BJ (cell line): Measurements from ENCODE around the gene ECM1. TPM values are rescaled to one million over a fixed set of nuclear protein-coding genes. Genes with fewer than 3 reads are reported as not detected.

Source experiments
- CTCF ChIA-PET: fragments of 350-600 bp; formaldehyde crosslinking; extraction: SDS; loops from one replicate; lab custom pipeline; 2021; ENCODE audit warnings: antibody characterized with exemption, inconsistent platforms; lab: Yijun Ruan, JAX
- POLR2A ChIA-PET: fragments of 300-600 bp; sonication (Branson Sonifier 250); formaldehyde crosslinking; extraction: SDS; loops from one replicate; lab custom pipeline; 2021; ENCODE audit warnings: antibody characterized with exemption; lab: Charles Lee
- DNase-seq: peaks from one replicate; pipeline ENCODE4 v3.0.0-alpha.2; 2011; ENCODE audit warnings: low read depth
- H3K27me3 ChIP-seq: 2 replicates; pipeline ENCODE4 v1.6.0; 2011; ENCODE audit warnings: low read length; ENCODE audit not compliant: control insufficient read depth, insufficient read depth
- H3K36me3 ChIP-seq: 2 replicates; pipeline ENCODE4 v1.5.1; 2011; ENCODE audit warnings: low read length; ENCODE audit not compliant: control insufficient read depth, insufficient read depth
- H3K4me3 ChIP-seq: 2 replicates; pipeline ENCODE4 v1.5.1; 2011; ENCODE audit warnings: low read depth, mild to moderate bottlenecking, control low read depth, low read length
- polyA plus RNA-seq: library from polyadenylated mRNA; depleted of rRNA; stranded (reverse); fragments of >200 nt; gene quantifications from 2 replicates; pipeline ENCODE4 v1.2.3, GENCODE V29; 2011
- TF ChIP-seq, protein P1 (sequence below): IDR thresholded peaks from 2 replicates; pipeline ENCODE4 v1.5.1; 2011; ENCODE audit warnings: low read depth, mild to moderate bottlenecking, control low read depth, inconsistent platforms, low read length, moderate library complexity; ENCODE audit not compliant: insufficient read depth

The ECM1 gene
- polyA plus RNA-seq, 1 experiment: 204 TPM

DNA sequence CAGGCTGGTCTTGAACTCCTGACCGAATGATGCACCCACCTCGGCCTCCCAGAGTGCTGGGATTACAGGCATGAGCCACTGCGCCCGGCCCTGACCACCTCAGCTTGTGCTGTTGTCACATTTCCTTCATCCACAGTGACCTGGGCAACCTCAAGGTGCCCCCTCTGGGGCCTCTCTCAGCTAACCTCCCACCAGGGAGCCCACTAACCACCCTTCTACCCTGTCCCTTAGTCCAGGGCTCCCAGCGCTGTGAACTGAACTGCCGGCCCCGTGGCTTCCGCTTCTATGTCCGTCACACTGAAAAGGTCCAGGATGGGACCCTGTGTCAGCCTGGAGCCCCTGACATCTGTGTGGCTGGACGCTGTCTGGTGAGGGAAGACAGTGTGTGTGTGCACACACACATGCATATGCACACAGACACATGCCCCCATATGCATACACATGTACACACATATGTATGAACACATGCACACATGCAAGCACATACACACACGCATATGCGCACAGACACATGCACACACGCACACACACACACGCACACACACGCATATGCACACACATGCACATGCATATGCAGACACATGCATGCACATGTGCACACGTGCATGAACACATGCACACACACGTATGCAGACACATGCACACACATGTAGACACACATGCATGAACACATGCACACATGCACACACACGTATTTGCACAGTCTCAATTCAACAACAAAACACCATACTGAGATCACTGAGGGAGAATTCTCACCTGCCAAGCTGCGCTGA lies 47.5 kb downstream of the ECM1 start:
- H3K4me3 ChIP-seq: no peak overlapping the region
- ChIA-PET CTCF (no interaction called here), POLR2A (no interaction called here)
- no peak for DNase-seq
- no peaks in the 10 kb centered on the region for H3K27me3 ChIP-seq
- TF ChIP-seq, protein P1, sequence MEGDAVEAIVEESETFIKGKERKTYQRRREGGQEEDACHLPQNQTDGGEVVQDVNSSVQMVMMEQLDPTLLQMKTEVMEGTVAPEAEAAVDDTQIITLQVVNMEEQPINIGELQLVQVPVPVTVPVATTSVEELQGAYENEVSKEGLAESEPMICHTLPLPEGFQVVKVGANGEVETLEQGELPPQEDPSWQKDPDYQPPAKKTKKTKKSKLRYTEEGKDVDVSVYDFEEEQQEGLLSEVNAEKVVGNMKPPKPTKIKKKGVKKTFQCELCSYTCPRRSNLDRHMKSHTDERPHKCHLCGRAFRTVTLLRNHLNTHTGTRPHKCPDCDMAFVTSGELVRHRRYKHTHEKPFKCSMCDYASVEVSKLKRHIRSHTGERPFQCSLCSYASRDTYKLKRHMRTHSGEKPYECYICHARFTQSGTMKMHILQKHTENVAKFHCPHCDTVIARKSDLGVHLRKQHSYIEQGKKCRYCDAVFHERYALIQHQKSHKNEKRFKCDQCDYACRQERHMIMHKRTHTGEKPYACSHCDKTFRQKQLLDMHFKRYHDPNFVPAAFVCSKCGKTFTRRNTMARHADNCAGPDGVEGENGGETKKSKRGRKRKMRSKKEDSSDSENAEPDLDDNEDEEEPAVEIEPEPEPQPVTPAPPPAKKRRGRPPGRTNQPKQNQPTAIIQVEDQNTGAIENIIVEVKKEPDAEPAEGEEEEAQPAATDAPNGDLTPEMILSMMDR: no peak
- H3K36me3 ChIP-seq: peaks cover 6% of the 10 kb centered on the region

DNA sequence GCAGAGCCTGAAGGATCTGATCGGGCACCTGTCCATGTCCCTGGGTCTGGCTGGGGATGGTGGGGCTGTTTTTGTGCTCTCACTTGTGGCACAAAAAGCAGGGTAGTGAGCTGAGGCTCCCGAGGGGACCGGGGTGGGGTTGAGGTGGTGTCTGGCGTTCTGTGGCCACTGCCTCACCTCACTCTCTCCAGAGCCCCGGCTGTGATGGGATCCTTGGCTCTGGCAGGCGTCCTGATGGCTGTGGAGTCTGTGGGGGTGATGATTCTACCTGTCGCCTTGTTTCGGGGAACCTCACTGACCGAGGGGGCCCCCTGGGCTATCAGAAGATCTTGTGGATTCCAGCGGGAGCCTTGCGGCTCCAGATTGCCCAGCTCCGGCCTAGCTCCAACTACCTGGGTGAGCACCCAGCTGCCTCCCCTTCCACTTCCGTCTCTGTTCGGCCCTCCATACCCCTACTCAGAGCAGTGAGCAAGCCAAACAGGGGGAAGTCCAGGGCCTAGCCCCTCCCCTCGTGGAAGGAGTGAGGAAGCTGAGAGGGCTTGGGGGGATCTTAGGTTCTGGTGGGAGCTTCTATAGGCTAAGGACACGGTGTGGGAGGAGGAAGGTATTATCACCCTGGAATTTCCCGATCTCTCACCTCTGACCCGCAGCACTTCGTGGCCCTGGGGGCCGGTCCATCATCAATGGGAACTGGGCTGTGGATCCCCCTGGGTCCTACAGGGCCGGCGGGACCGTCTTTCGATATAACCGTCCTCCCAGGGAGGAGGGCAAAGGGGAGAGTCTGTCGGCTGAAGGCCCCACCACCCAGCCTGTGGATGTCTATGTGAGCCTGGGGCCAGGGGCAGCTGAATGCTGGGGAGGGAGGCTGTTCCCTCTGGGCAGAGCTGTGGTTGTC lies 48.3 kb downstream of the ECM1 start:
- DNase-seq: no peak
- TF ChIP-seq, protein P1: no peak
- POLR2A ChIA-PET: no interaction called here
- CTCF ChIA-PET: interaction anchor here (1.4 to 1.5 kb wide), 2 partner anchors 24 to 256 kb away, joined by 3 to 6 read pairs; no protein-coding TSS in a partner anchor
- Histone ChIP-seq H3K27me3 (no peaks in the 10 kb centered on the region), H3K4me3 (no peak overlapping the region), H3K36me3 (peaks cover 6% of the 10 kb centered on the region)

DNA sequence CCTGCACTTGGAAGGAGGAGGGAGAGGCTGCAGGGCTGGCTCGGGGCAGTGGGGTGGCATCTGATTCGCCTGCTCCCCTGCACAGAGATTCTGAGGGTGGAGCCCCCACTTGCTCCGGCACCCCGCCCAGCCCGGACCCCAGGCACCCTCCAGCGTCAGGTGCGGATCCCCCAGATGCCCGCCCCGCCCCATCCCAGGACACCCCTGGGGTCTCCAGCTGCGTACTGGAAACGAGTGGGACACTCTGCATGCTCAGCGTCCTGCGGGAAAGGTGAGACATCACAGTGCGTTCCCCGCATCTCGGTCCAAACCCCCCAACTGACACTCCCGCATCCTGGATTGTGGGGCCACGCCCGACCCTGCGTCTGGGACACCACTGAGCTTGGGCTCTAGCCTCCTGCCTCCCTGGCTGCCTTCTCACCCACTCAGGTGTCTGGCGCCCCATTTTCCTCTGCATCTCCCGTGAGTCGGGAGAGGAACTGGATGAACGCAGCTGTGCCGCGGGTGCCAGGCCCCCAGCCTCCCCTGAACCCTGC lies 49.2 kb downstream of the ECM1 start:
- TF ChIP-seq, protein P1: no peak
- ChIA-PET POLR2A (no interaction called here), CTCF (interaction anchor here (1.4 to 4.0 kb wide), 3 partner anchors 13 to 255 kb away, joined by 3 to 34 read pairs (median 6); no protein-coding TSS in a partner anchor)
- no peak for DNase-seq
- no peaks in the 10 kb centered on the region for H3K27me3 ChIP-seq
- H3K4me3 ChIP-seq: no peak overlapping the region
- peaks cover 6% of the 10 kb centered on the region for H3K36me3 ChIP-seq

DNA sequence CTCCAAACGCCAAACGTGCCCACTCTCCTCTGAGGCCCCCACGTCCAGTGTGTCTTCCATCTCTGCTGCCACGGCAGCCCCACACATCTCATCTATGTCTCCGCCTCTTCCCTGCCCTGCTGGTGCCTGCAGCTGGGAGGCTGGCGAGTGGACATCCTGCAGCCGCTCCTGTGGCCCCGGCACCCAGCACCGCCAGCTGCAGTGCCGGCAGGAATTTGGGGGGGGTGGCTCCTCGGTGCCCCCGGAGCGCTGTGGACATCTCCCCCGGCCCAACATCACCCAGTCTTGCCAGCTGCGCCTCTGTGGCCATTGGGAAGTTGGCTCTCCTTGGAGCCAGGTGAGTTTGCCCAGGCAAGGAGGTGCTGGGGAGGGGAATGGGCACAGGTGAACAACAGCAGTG lies 49.9 kb downstream of the ECM1 start:
- ChIA-PET POLR2A (no interaction called here), CTCF (interaction anchor here (0.9 to 4.7 kb wide), 8 partner anchors 8 to 438 kb away, joined by 3 to 72 read pairs (median 4); partner anchors contain the start of genes ADAMTSL4 and MCL1)
- peaks cover 6% of the 10 kb centered on the region for H3K36me3 ChIP-seq
- no peaks in the 10 kb centered on the region for H3K27me3 ChIP-seq
- no peak overlapping the region for H3K4me3 ChIP-seq
- TF ChIP-seq, protein P1: no peak
- DNase-seq: no peak
